Cardiac septum (tissue), 1 donor: ENCODE data around the gene ELF2. TPM values are rescaled to one million over a fixed set of nuclear protein-coding genes. Genes with fewer than 3 reads are reported as not detected.
A peak's percentile ranks its signal among the peaks of the same experiment; 100 is the strongest.
"Not testable (repeated sequence)": the region's sequence is repeated elsewhere in the genome, so short reads cannot be mapped to it uniquely, and the experiment has no call there.

Source experiments
- DNase-seq: peaks from one replicate; pipeline ENCODE4 v3.0.0-alpha.2; 2020; ENCODE audit warnings: low spot score
- intact Hi-C: fragments of 100-400 bp; cut with DNase I; formaldehyde crosslinking; loops from one replicate; pipeline ENCODE4 v1.14.0; 2022
- total RNA-seq: library from RNA; stranded (reverse); fragmentation: NEBNext Ultra II Directional; extraction: Animal tissue kit (Norgen Biotek cat#: 25700); gene quantifications from one replicate; pipeline ENCODE4 v1.2.1, GENCODE V29; 2021
- donor health status: DM: no; HTN: no; CAD: no.

Gene ELF2
- total RNA-seq, 1 donor from 2014 or later, result 31.0 TPM

DNA sequence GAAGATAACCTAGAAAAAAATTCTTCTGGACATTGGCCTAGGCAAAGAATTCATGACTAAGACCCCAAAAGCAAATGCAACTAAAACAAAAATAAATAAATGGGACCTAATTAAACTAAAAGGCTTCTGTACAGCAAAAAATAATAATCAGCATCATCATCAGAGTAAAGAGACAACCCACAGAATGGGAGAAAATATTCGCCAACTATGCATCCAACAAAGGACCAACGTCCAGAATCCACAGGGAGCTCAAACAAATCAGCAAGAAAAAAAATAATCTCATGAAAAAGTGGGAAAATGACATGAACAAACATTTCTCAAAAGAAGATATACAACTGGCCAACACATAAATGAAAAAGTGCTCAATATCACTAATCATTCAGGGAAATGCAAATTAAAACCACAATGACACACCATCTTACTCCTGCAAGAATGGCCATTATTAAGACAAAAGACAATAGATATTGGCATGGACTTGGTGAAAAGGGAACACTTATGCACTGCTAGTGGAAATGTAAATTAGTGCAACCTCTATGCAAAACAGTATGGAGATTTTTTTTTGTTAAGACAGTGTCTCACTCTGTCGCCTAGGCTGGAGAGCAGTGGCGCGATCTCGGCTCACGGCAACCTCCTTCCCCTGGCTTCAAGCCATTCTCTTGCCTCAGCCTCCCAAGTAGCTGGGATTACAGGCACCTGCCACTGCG is 29.9 kb downstream of the ELF2 start:
- intact Hi-C loops, result no loop called here
- DNase-seq, result no peak

GRCh38 chr4:139145552-139145932 is 31.5 kb downstream of the ELF2 start:
- intact Hi-C loops, result no loop called here
- DNase-seq, result no peak

DNA sequence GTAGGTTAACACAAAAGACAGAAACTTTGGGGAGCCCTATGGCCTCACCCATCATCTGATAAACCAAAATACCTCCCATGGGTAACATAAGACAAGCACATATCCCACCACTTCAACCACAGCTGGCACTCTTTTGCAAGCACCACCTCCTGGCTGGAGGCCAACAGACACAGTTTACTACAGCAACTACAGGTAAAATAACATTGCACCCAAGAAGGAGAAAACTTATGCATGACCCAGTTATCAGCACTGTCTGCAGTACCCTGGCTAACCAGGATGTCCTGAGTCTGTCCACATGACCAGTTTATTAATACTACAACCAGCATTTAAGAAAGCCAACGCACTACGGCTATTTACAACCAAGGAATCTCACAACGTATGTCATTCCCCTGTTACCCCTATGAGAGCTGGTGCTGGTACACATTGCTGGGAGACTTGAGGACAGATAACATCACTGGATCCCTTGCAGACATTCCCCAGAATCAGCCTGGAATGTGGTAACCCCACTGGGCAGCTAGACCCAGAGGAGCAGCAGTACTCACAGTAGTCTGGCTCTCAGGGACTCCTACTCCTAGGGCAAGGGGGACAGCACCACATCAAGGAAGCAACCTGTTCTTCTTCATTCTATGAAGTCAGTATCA is 32.0 kb downstream of the ELF2 start:
- intact Hi-C loops, result loop anchor here (5.0 kb wide), 1 partner anchor 38 kb away; no protein-coding TSS in a partner anchor
- DNase-seq, result no peak

DNA sequence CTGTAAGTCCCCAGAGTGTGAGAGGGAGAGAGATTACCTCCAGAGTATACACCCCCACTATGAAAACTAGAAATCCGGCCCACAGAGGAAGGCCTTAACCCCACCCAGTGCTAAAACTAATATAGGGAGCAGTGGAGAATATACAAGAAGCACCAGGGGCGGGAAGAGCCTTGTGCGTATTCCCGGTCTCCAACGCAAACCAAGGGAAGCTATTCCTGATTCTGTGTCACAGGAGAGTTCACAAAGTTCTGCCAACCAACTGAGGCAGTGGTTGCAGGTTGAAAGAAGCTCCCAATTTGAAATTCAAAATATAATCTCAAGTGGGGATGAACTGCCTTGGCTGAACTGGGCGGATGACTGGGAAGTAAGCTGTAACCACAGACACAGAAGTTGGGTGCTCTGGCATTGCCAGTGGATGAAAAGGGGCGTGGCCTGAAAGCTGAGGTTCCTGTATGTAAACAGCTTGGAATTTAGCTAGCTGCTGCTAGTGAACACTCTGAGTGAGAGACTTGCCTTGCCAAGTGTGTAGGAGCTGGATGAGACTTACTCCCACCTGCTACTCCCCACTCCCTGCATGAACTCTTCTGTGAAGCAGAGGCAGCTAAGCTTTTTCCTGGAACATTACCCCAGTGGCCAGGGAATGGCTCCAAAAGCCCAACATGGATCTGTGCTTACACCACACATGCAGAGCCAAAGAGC is 32.7 kb downstream of the ELF2 start:
- intact Hi-C loops, result loop anchor here (5.0 kb wide), 1 partner anchor 37 kb away; no protein-coding TSS in a partner anchor
- DNase-seq, result peak; percentile 79

GRCh38 chr4:139142980-139143379 is 34.0 kb downstream of the ELF2 start:
- intact Hi-C loops, result loop anchor here (5.0 kb wide), 1 partner anchor 36 kb away; no protein-coding TSS in a partner anchor
- DNase-seq, result no peak

DNA sequence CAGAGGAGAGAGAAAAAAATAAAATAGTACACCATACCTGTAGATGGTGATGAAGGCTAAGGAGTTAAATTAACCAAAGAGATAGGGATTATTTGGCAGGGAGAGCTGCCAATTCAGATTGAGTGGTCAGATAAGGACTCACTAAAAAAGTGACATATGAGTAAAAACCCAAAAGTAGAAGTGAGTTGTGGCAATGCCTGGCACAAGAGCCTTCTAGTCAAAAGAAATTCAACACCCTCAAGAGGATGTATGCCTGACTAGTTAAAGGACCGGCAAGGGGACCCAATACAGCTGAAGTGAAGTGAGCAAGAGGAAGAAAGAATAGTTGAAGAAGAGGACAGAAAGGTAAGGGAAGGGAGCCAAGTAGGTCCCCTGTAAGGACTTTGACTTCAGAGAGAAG is 34.9 kb downstream of the ELF2 start:
- intact Hi-C loops, result loop anchor here (5.0 kb wide), 1 partner anchor 35 kb away; no protein-coding TSS in a partner anchor
- no peak for DNase-seq

DNA sequence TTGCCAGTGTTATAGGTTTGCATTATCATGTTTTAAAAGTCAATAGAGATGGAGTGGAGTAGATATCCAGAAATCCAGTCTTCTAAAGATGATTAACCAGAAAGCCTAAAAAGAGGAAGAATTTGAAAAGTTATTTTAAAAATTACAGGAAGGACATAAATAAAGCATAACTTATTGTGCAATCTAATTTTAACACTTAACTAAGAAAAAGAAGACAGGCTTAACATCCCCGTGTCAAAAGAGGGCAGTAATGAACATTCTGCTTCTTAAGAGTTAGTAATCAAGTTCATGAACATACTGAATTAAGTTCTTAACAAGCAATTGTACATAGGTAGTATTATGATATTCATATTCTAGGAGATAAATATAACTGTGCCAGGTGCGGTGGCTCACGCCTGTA is 39.3 kb downstream of the ELF2 start:
- intact Hi-C loops, result no loop called here

GRCh38 chr4:139134403-139134802 is 42.6 kb downstream of the ELF2 start:
- DNase-seq, result no peak
- intact Hi-C loops, result no loop called here

More for the DNA sequence above, 39.3 kb downstream of the ELF2 start:
- no peak for DNase-seq

GRCh38 chr4:139131209-139131870 is 45.7 kb downstream of the ELF2 start:
- intact Hi-C loops, result no loop called here
- no peak for DNase-seq

- no peak for DNase-seq
- intact Hi-C loops, result no loop called here
These were observed 47.8 kb downstream of the ELF2 start for GRCh38 chr4:139129206-139129605.

DNA sequence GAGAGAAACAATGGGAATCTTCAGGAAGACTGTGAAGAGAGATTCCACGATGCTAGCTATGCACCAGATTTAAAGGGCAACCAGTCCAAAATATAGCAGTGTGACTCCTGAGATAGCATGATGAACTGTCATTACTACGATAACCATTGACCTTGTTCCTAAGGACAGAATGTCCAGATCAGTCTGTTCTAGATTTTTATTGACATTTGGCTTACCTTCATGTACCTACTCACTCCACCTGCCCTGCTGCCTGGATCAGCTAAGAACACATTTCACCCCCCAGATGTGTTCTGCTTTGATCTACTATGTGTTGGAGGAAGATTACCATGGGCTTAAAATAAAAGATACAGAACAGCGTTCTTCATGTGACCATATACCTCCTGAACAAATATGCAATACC is 50.1 kb downstream of the ELF2 start:
- intact Hi-C loops, result no loop called here
- no peak for DNase-seq

GRCh38 chr4:139123910-139124309 is 53.1 kb downstream of the ELF2 start:
- intact Hi-C loops, result no loop called here
- DNase-seq, result no peak

DNA sequence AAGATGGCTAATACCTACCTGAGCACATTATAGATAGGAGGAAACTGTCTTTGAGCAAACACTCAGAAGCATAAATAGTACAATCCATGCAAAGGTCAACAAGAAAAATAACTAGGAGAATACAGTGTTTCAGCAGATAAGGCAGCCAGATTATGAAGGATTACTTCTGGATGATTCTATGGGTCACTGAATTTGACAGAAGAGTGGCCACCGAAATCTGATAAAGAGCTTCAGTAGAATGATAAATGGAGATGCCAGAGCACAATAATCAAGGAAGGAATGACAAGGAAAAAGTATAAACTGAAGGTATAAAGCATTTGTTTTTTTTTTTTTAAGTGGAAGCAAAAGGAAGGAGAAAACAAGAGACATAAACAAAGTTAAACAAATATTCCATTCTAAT is 58.7 kb downstream of the ELF2 start:
- intact Hi-C loops, result no loop called here
- no peak for DNase-seq

- intact Hi-C loops, result no loop called here
- no peak for DNase-seq
These were observed 61.8 kb downstream of the ELF2 start for GRCh38 chr4:139115226-139115625.

DNA sequence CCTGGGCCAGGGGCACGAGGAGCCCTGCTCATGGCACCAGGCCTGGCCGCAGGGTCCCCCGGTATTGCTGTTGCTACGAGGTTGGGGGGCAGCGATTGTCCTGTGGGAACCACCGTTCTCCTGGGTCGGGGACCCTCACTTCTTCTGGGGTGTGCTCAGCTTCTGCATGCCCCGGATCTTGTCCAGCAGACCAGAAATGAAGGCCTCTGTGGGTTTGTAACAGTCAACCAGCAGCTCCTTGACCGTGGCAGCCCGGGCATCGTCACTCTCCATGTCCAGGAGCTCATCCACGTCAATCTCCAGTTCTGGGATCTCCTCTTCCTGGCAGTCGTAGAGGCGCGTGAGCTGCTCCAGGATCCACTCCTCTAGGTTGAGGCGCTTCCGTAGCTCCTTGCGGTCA is 62.2 kb downstream of the ELF2 start:
- intact Hi-C loops, DNase-seq: not testable (repeated sequence)

- DNase-seq, result no peak
- intact Hi-C loops, result no loop called here
These were observed 64.4 kb downstream of the ELF2 start for GRCh38 chr4:139112650-139113049.

DNA sequence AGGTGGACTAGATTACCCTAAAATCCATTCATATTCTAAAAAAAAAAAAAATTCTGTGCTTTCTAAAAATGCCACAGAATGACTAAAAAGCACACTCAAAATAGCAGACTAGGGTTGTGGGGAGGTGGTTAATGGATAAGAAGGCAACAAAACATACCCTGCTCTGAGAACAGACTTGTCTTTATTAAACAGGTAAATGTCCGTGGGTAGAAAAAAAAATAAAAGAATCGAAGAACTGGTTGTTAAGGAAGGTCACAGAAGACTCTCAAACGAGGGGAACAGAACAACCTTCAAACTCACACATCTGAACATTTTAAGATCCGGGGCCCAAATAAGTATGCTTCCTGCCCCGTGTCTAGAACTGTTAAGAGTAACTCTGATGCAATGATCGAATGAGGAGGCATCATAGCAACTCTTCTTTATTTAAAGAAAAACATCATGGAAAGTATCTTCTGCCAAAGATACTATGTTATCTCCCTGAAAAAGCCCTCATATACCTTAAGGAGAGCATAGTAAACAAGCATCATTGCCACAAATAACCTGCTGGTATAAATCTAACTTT is 68.4 kb downstream of the ELF2 start:
- intact Hi-C loops, result loop anchor here (5.0 kb wide), 1 partner anchor 34 kb away; no protein-coding TSS in a partner anchor
- DNase-seq, result no peak

DNA sequence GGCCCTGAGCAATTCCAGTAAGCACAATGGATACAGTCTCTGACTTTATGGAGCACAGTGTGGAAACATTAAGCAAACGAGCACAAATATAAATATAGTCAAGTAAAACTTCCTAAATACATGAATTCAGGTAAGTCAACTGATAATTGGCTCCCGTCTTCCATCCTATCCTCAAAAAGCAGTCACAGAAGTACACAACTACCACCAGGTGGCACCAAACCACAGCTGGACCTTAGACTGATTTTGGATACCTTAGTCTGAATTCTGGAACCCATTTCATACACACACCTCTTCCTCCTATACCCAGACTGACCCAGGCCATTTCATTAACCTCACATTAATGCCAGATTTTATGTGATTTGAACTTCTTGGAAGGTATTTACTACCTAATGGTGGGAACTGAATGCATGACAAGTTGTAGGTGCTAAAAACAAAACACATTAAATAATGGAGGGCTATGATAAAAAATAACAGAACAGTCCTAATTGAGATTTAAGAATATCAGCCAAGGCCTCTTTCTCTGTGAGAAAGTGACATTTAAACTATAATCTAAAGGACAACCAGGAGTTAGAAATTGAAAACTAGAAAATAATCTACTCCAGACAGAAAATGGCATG is 77.5 kb downstream of the ELF2 start:
- intact Hi-C loops, result loop anchor here (5.0 kb wide), 2 partner anchors 78 to 133 kb away; partner anchors contain the start of gene ELF2
- no peak for DNase-seq

GRCh38 chr4:139092271-139092670 is 84.7 kb downstream of the ELF2 start:
- DNase-seq, result no peak
- intact Hi-C loops, result no loop called here
